NCI-H2227 treated with DMSO at 0.1 percent for 48 hours (cell line): ENCODE results near the gene TBC1D24.
A peak's percentile ranks its signal among the peaks of the same experiment; 100 is the strongest.
"Not testable (repeated sequence)": the region's sequence is repeated elsewhere in the genome, so short reads cannot be mapped to it uniquely, and the experiment has no call there.

Experiments
- DNase-seq: peaks from one replicate; lab custom pipeline; 2025; lab: John Stamatoyannopoulos, UW

Gene TBC1D24

DNA sequence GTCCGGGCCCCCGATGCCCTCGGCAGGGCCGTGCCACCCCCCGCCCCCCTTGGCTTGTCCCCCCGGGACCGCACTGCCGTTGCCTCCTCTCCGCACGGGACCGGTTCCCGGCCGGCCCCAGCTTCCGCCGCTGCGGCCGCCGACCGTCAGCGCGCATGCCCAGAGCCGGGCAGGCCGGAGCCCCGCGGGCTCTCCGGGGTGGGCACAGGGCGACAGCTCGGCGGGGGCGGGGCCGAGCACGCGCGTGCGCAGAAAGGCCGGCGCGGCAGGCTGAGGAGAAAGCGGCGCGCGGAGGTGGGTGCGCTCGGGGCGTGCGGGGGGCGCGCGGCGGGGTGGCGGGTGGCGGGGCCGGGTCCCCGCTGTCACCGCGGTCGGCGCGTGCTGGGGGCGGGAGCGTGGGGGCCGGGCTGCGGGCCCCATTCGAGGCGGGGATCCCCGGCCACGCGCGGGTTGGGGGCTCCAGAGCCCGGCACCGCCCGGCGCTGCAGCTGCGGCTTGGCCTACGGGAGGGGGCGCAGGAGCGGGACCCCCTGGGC lies at the start of gene TBC1D24:
Gene TBC1D24 (plus strand): TSS at position 251 of the 536 bp plus-strand sequence. CDS start 21,022 bp downstream, outside the sequence.
- DNase-seq: peak; percentile 77

DNA sequence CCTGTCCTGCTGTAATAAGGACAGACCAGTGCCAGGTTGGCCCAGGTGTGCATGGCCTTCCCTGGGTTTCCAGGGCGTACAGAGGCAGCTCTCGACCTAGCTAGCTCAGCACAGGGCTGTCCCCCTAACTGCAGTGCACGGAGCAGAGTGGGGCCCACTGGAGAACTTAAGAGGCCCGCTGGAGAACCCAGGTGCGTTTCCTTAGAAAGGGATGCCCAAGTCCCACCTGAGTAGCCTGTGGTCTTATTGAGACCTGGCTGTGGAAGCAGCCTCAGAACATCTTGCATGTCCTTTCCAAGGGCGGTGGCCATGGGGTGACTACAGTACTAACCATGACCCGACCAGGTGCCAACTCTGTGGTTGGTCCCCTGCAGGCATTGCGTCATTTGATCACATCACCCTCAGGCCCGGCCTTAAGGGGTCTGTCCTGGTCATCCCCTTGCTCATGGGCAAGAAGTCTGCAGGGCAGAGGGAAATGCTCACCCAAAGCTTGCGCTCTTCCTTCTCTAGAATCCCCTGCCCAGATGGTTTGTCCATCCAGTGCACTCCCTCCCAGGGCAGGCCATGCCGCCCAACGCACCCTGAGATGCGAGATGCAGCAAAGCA lies 49.0 kb upstream of the TBC1D24 start:
- DNase-seq: no peak

DNA sequence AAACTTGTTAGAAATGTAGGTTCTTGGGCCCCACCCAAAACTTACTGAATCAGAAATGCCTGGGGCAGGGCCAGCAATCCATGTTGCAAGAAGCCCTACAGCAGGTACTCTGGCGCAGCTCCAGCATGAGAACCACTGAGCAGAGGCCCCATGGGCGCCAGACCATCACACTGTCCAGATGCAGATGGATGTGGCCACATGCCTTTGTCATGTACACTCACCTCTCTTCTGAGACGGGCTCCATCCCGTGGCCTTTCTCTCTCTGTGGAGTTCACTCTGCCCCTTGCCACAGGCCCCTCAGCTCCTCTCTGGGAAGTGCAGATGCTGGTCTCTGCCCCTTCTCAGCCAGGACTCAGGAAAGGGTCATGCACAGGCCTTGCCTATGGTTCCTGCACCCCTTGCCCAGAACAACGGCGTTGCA lies 48.0 kb upstream of the TBC1D24 start:
- DNase-seq: no peak

DNA sequence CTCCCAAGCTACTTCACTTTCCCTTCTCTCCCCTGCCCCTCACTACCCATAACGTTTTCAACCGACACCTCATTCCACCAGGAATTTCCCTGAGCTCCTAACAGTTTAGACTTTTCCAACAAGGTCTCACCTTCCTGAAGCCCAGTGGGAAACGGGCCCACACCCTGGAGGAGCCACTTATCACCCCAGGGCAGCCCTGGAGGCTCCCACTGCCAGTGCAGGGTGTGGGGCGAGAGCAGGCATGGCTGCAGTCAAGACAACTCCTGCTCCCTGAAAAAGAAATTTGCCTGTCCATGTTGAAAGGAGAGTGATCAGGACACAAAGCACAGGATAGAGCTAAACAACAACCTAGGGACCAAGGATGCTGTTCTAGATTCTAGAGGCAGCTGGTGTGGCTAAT lies 47.4 kb upstream of the TBC1D24 start:
- no peak for DNase-seq

DNA sequence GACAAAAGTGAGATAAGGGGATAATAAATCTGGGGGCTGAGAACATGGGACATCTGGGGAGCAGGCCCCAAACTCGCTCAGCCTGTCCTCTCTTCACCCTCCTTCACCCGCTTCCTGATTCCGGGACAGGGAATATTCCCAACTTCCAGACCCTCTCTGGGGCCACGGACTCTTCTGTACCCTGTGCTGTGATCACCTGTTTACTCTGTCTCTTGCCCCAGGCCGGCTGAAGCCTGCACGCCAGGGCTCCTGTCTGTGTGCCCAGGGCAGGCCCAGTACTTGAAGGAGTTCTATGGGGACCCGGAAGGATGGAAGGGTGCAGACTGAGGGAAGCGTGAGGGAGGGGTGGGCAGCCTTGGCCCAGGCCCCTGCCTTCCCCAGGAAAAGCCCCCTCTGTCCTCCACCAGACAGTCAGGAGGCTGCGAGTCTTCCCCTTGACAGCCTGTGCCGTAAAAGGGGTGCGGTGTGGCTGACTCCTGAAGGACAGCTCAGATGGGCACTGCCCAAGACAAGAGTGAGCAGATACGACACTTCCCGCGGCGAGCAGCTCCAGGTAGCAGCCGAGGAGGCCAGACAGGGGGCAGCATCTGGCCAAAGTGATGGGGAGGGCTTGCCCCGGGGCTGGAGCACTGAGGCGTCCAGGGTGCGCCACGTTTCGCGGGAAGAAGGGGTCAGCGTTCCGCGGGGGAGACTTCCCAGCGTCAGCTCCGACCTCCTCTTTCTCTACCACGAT lies 46.7 kb upstream of the TBC1D24 start:
- peak; percentile 7 for DNase-seq

DNA sequence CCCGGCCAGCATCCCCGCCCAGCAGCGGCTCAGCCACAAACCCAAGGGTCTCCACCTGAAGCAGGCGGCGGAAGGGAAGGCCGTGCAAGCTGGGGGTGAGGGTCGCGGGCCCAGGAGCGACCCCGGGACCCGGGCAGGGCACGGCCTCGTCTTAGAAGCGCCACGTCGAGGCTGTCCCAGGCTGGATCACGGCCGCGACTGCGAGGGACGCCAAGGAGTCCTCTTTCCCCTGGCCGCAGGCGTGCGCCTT lies 46.2 kb upstream of the TBC1D24 start:
- DNase-seq: no peak

DNA sequence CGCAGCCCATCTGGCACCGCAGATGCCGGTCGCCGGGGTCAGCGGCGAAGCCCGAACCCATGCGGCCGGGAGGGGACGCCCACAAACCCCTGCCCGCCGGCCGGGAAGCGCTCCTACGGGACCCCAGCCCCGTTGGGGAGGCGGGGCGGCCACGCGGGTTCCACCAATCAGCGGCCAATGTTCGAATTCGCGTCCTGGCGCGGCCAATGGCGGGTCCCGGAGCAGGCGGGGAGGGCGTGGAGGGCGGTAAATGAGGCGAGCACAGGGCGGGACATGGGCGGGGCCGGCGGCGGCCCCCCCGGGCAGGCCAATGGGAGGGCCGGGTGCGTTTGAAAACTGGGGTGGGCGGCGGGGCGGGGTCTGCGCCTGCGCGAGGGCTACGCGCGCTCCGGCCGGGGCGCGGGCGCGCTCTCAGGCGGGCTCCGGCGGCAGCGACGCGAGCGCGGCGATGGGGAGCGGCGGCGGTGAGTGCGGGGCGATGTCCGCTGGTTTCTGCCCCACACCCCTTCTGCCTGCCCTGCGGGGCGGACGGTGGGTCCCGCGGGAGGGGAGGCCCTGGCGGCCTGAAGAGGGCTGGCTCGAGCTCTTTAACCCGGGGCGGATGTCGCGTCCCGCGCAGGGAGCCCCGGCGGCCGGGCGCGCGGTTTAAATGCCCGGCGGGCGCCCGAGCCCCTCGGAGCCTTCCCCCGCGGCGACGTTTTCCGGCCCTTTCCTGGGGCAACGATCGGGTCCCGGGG lies 45.7 kb upstream of the TBC1D24 start, which contains the start of gene CCNF:
Gene CCNF (plus strand): TSS at position 414 of the 737 bp plus-strand sequence. CDS start 35 bp downstream, at position 449.
- DNase-seq: peak; percentile 96

DNA sequence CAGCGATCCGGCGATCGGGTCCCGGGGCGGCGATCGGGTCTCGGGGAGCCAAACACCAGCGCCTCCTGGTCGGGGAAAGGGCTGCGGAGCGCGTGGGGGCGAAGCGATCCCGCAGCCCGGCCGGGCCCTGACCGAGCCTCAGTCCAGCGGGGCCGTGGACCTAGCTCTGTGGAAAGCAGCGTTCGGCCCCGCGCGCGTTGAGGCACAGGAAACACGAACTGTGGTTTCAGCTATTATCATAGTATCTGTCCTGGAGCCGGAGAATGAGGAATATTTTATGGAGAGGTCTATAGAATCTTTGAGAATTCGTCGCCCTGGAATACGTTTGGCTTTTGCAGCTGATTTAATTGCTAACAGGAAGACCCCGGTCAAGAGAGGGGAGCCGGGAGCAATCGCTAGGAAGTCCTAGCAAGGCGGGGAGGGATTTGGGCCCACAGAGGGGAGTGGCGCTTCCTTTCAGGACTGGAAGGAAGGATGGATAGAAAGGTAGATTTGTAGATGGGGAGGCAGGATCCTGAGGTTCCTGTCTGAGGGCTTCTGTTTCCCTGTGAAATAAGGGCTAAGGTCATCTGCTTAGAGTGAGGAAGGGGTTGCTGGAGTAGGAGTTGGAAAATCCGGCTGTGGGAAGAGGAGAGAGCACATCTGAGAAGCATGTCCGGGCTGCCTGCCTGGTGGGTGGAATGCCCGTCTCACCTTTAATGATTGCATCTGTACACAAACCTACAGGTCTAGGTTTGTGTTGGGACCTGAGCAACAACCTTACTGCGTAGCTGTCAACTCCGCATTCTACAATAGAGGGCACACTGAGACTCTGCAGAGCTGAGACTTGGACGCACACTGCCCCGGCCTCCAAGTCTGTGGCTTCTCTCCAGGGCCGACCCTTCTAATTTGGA lies 44.9 kb upstream of the TBC1D24 start:
- peak; percentile 9 for DNase-seq

DNA sequence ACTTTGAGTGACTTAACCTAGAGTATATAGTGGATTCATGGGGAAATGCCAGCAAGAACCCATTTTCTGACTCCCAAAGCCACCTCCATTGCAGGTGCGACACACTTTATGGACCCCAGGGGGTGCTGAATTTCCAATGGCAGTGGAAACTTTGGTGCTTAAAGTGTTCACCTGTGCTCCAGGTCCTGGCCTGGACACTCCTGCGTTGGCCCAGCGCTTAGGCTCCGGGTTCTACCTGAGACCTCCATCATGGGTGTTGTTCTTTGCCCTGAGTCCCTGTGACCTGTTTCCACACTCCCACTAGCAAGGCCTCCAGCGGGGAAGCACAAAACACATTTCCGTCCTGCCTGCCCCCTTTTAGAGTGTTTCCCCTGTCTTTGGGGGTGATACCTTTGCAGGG lies 42.6 kb upstream of the TBC1D24 start:
- no peak for DNase-seq

DNA sequence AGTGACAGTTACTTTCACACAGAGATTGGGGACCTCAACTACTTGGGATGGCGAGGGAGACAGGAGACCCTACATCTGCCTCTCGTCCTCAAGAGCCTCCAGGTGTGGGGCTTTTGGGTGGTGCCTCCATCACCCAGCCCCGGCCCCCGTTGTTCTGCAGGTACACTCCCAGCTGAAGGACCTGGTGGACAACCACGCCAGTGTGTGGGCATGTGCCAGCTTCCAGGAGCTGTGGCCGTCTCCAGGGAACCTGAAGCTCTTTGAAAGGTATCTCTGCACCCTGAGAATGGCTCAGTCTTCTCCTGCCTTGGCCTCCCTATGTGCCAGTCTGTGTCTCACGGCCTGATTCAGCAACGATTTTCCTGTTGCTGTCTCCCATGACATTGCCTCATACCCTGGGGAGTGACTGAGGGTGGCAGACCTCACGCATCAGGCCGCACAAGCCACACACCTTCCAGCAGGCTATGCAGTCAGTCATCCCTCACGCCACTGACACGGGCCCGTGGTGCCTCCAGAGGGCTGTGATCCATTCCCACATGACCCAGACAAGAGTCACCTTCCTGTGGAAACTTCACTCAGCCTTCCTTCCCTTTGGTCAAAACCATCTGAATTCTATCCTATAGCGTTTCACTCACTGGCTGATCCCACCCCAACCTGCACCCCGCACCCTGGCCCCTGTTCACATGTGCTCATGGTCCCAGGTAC lies 42.0 kb upstream of the TBC1D24 start:
- no peak for DNase-seq

DNA sequence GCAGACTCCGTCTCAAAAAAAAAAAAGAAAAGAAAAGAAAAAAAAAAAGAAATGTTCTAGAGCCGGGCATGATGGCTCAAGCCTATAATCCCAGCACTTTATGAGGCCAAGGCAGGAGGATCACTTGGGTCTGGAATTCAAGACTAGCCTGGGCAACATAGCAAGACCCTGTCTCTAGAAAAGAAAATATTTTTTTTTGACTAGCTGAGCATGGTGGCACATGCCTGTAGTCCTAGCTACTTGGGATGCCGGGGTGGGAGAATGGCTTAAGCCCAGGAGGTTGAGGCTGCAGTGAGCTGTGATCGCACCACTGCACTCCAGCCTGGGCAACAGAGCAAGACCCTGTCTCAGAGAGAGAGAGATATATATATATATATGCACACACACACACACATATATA lies 39.7 kb upstream of the TBC1D24 start:
- not testable (repeated sequence) for DNase-seq

DNA sequence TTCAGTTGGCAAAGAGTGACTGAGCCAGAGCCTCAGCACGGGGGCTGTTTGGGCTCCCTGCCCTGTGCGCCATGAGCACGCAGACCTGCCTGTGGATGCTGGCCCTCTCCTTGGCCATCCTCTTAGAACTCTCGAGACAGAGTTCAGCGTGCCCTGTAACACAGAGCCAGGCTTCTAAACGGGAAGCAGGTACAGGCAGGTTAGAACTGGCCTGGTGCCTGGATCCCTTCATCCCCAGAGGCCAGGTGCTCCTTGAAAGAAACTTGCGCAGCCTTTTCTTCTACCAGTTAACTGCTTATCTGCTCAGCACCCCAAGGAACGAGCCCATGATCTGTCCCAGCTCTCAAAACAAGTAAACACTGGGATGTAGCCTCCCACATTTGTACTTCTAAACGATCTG lies 38.8 kb upstream of the TBC1D24 start:
- no peak for DNase-seq

DNA sequence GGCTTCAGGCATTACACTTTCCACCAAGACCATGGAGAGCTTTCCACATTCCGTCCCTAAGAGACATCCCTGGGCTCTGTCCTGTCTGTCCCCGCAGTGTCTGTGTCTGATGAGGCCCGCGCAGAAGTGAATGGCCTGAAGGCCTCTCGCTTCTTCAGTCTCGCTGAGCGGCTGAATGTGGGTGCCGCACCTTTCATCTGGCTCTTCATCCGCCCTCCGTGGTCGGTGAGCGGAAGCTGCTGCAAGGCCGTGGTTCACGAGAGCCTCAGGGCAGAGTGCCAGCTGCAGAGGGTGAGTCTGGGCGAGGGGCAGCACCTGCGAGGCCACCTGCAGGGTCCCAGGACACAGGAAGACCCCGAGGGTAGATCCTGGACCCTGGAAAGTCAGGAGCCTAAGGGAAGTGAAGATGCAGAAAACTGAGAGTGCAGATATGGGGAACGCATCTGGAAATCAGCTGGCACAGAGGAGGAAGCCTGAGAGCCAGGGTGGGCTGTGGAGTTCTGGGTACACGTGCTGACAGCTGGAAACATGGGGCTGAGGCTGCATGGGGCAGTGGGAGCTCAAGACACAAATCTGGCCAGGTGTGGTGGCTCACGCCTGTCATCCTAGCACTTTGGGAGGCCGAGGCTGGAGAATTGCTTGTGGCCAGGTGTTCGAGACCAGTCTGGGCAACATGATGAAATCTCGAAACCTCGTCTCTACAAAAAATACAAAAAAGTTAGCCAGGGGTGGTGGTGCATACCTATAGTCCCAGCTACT lies 37.7 kb upstream of the TBC1D24 start:
- DNase-seq: no peak

DNA sequence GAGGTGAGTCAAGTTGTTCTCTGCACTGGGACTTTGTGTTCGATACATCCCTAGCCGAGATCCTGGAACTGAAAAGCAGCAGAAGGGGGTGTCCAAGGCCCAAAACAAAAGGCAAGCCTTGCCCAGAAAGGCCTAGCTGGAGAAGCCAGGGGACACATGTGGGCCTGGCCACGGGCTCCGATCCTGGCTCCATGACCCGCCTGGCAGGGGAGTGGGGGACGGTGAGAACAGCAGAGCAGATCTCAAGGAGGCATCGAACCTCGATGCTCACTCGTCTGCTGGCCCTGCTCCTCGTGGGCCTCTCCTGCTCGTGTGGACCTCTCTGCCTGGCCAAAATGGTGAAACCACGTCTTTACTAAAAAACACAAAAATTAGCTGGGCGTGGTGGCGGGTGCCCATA lies 36.8 kb upstream of the TBC1D24 start:
- no peak for DNase-seq

DNA sequence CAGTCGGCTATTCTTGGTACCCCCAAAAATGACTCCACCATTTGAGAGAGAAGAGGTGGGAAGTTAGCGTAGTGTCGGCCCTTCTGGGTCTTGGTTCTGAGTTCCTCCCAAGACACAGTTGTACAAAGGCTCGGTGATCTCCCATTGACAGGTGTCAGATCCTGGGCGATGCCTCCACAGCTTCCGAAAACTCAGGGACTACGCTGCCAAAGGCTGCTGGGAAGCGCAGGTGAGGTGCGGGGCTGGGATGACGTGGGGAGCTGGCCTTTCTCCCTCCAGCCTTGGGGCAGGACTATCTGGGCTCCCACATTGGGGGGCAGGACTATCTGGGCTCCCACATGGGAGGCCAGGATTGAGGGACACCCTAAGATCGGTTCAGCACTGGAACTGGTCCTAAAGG lies 35.3 kb upstream of the TBC1D24 start:
- DNase-seq: no peak

DNA sequence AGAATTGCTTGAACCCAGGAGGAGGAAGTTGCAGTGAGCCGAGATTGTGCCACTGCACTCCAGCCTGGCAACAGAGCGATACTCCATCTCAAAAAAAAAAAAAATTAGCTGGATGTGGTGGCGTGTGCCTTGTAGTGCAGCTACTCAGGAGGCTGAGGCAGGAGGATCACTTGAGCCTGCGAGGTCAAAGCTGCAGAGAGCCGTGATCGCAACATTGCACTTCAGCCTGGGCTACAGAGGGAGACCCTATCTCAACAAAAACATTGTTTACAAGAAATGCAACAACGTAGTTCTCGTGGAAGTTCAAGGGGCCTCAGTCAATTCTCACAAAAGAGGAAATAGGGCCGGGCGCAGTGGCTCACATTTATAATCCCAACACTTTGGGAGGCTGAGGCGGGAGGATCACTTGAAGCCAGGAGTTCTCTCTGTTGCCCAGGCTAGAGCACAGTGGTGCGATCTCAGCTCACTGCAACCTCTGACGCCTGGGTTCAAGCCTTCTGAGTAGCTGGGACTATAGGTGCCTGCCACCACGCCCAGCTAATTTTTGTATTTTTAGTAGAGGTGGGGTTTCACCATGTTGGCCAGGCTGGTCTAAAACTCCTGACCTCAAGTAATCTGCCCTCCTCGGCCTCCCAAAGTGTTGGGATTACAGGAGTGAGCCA lies 33.7 kb upstream of the TBC1D24 start:
- not testable (repeated sequence) for DNase-seq

DNA sequence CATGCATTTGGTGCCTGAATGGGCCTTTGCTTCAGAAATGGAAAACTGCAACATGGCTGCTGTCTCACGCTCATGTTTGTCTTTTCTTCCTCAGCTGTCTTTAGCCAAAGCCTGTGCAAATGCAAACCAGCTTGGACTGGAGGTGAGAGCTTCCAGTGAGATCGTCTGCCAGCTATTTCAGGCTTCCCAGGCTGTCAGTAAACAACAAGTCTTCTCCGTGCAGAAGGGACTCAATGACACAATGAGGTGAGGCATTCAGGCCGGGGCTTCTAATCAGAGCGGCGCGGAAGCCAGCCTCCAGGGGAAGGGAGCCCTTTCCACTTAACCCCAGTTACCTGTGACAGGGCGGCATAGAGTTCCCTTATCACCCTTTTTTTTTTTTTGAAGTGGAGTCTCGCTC lies 31.4 kb upstream of the TBC1D24 start:
- DNase-seq: no peak

DNA sequence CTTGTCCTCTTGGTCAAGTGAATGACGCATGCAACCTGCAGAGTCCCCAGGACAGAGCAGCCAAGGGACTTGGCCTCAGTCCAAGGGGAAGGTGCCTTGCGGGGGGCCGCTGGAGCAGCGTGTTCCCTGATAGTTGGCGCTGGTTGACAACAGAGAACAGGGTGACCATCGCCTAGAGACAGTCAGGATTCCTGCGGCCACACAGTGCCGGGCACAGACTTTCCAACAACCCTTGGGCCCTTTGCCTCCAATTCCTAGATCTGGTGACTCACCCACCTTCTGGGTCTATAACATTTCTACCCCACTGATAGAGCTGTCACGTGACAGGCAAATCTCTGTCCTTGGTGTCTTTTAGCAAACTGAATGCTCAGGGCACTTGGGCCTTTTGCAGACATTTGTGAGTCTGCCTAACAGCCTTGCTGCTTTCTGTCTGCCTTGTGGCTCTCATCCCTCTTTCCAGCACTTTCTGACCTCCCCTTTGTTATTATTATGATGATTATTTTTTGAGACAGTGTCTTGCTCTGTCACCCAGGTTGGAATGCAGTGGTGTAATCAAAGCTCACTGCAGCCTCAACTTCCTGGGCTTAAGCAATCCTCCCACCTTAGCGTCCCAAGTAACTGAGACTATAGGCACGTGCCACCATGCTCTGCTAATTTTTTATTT lies 26.9 kb upstream of the TBC1D24 start:
- DNase-seq: no peak

DNA sequence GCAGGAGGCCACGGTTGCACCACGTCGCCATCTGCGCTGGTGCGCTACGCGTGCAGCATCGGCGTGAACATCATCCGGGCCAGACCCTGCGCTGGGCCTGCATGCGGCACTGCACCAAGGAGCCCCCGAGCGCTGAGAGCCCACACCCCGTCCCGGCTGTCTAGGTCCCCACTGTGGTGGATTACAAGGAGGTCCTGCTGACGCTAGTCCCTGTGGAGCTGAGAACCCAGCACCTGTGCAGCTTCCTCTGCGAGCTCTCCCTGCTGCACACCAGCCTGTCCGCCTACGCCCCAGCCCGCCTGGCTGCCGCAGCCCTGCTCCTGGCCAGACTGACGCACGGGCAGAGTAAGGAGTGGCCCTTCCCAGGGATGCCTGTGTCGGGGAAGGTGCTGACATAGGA lies 25.8 kb upstream of the TBC1D24 start:
- no peak for DNase-seq

DNA sequence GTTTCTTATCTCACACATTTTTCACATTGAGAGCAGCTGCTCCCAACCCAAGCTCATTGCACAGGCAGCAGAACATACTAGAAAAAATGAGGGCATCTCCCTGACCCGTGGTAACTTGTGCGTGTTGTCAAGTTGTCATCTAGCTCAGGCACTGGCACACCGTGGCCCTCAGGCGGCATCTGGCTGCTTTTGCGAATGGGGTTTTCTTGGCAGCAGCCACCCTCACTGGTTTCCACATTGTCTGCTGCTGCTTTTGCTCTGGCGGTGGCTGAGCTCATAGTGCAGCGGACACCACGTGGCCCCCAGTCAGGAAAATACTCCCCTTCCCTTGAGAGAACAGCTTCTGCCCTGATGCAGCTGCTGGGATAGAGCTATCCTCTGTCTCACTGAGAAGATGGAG lies 24.4 kb upstream of the TBC1D24 start:
- DNase-seq: no peak
